ENCODE measurements around the gene TLE3.

Gene TLE3

GRCh38 chr15:70027518-70027917 lies 70.2 kb downstream of the TLE3 start:
- no peak for DNase-seq (ENCODE audit: low spot score)

- DNase-seq (ENCODE audit: low spot score): no peak
Observed at GRCh38 chr15:70026991-70027390, 70.7 kb downstream of the TLE3 start.

GRCh38 chr15:70025413-70026296 lies 72.1 kb downstream of the TLE3 start:
- no peak for DNase-seq (ENCODE audit: low spot score)

- DNase-seq (ENCODE audit: low spot score): no peak
Observed at GRCh38 chr15:70024521-70024920, 73.2 kb downstream of the TLE3 start.

GRCh38 chr15:70023769-70024491 lies 73.8 kb downstream of the TLE3 start:
- DNase-seq (ENCODE audit: low spot score): peak; percentile 8

GRCh38 chr15:70023064-70023768 lies 74.5 kb downstream of the TLE3 start:
- DNase-seq (ENCODE audit: low spot score): peak; percentile 5

- DNase-seq (ENCODE audit: low spot score): no peak
Observed at GRCh38 chr15:70020229-70020628, 77.5 kb downstream of the TLE3 start.

- no peak for DNase-seq (ENCODE audit: low spot score)
Observed at GRCh38 chr15:70018646-70019600, 78.8 kb downstream of the TLE3 start.

GRCh38 chr15:70017801-70018200 lies 79.9 kb downstream of the TLE3 start:
- no peak for DNase-seq (ENCODE audit: low spot score)

- DNase-seq (ENCODE audit: low spot score): no peak
Observed at GRCh38 chr15:70017025-70017424, 80.7 kb downstream of the TLE3 start.

- no peak for DNase-seq (ENCODE audit: low spot score)
Observed at GRCh38 chr15:70016511-70016994, 81.2 kb downstream of the TLE3 start.

- no peak for DNase-seq (ENCODE audit: low spot score)
Observed at GRCh38 chr15:70014860-70015490, 82.7 kb downstream of the TLE3 start.

GRCh38 chr15:70014331-70014730 lies 83.4 kb downstream of the TLE3 start:
- DNase-seq (ENCODE audit: low spot score): no peak

GRCh38 chr15:70013656-70014313 lies 83.9 kb downstream of the TLE3 start:
- no peak for DNase-seq (ENCODE audit: low spot score)

- DNase-seq (ENCODE audit: low spot score): no peak
Observed at GRCh38 chr15:70012895-70013294, 84.8 kb downstream of the TLE3 start.

GRCh38 chr15:70008697-70009290 lies 88.9 kb downstream of the TLE3 start:
- DNase-seq (ENCODE audit: low spot score): no peak

GRCh38 chr15:70006259-70007147 lies 91.2 kb downstream of the TLE3 start:
- no peak for DNase-seq (ENCODE audit: low spot score)

- DNase-seq (ENCODE audit: low spot score): no peak
Observed at GRCh38 chr15:70004826-70005225, 92.9 kb downstream of the TLE3 start.

- no peak for DNase-seq (ENCODE audit: low spot score)
Observed at GRCh38 chr15:70002897-70003296, 94.8 kb downstream of the TLE3 start.

All from kidney capillary endothelial cell (primary cell).